Measurements from ENCODE around the gene PRKCE. TPM values are rescaled to one million over a fixed set of nuclear protein-coding genes. Genes with fewer than 3 reads are reported as not detected.

PRKCE gene
- total RNA-seq, 4 donors from 2014 or later, result 5.9 to 21.2 (median 18.5) TPM

DNA sequence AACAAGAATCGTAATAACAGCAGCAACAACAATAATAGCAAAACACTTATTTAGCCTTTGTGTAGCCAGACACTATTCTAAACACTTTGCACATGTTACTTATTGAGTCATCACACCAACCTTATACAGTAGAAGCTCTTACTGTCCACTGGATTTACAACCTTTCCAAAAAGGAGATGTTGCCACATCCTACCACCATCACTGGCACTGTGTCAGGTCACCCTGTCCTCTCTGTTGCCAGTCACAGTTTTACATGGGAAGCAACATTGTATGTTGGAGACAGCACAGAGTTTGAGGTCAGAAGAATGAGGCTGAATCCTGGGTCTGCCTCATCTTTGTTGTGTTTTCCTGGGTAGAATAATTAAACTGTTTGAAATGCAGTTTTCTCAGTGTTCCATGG is 444.4 kb downstream of the PRKCE start:
- WGBS, 2 donors (ENCODE audit: low coverage in 1 of 2), result 89 to 100% methylated on average over 1 of the region's 1 CpG
- peak overlapping the region in 1 of 4 donors; percentile 84 for H3K27ac ChIP-seq

DNA sequence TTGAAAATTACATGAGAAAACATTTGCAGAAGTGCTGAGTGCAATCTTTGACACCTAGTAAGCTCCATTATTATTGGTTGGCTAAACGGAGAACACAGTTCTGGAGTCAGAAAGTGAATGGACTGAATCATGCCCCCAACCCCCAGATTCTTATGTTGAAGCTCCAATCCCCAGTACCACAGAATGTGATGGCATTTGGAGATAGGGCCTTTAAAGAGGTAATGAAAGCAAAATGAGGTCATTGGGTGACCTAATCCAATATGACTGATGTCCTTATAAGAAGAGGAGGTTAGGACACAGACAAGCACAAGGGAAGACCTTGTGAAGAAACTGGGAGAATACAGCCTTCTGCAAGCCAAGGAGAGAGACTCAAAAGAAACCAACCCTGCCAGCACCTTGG is 444.8 kb downstream of the PRKCE start:
- H3K4me3 ChIP-seq, result no peak overlapping the region
- peaks cover 0 to 15% of the 10 kb centered on the region in 2 donors for H3K36me3 ChIP-seq
- no peaks in the 10 kb centered on the region for H3K27me3 ChIP-seq
- H3K9me3 ChIP-seq, result peaks cover 0 to 4% (median 0%) of the 10 kb centered on the region in 3 donors
- TF ChIP-seq POLR2A (IDR thresholded peaks at IDR 0.05) (no peak), EP300 (IDR thresholded peaks at IDR 0.05) (no peak), POLR2AphosphoS5 (IDR thresholded peaks at IDR 0.05) (no peak)
- TF ChIP-seq, protein P1, sequence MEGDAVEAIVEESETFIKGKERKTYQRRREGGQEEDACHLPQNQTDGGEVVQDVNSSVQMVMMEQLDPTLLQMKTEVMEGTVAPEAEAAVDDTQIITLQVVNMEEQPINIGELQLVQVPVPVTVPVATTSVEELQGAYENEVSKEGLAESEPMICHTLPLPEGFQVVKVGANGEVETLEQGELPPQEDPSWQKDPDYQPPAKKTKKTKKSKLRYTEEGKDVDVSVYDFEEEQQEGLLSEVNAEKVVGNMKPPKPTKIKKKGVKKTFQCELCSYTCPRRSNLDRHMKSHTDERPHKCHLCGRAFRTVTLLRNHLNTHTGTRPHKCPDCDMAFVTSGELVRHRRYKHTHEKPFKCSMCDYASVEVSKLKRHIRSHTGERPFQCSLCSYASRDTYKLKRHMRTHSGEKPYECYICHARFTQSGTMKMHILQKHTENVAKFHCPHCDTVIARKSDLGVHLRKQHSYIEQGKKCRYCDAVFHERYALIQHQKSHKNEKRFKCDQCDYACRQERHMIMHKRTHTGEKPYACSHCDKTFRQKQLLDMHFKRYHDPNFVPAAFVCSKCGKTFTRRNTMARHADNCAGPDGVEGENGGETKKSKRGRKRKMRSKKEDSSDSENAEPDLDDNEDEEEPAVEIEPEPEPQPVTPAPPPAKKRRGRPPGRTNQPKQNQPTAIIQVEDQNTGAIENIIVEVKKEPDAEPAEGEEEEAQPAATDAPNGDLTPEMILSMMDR (IDR thresholded peaks at IDR 0.05), result no peak
- peaks cover 3 to 21% (median 6%) of the 10 kb centered on the region in 3 donors for H3K4me1 ChIP-seq
- no peak for ATAC-seq
- 100% methylated on average over 1 of the region's 1 CpG; no CpG with 5 or more reads in 1 of the 2 donors for WGBS, 2 donors (ENCODE audit: low coverage in 1 of 2)
- H3K27ac ChIP-seq, result peak overlapping the region in 1 of 4 donors; percentile 84

More for the DNA sequence above, 444.4 kb downstream of the PRKCE start:
- no peak for ATAC-seq
- H3K4me3 ChIP-seq, result no peak overlapping the region
- H3K4me1 ChIP-seq, result peaks cover 3 to 21% (median 6%) of the 10 kb centered on the region in 3 donors
- TF ChIP-seq POLR2A (IDR thresholded peaks at IDR 0.05) (no peak), EP300 (IDR thresholded peaks at IDR 0.05) (no peak), POLR2AphosphoS5 (IDR thresholded peaks at IDR 0.05) (no peak)
- TF ChIP-seq, protein P1 (IDR thresholded peaks at IDR 0.05), result no peak
- H3K9me3 ChIP-seq, result peaks cover 0 to 4% (median 0%) of the 10 kb centered on the region in 3 donors
- no peaks in the 10 kb centered on the region for H3K27me3 ChIP-seq
- H3K36me3 ChIP-seq, result peaks cover 0 to 15% of the 10 kb centered on the region in 2 donors

DNA sequence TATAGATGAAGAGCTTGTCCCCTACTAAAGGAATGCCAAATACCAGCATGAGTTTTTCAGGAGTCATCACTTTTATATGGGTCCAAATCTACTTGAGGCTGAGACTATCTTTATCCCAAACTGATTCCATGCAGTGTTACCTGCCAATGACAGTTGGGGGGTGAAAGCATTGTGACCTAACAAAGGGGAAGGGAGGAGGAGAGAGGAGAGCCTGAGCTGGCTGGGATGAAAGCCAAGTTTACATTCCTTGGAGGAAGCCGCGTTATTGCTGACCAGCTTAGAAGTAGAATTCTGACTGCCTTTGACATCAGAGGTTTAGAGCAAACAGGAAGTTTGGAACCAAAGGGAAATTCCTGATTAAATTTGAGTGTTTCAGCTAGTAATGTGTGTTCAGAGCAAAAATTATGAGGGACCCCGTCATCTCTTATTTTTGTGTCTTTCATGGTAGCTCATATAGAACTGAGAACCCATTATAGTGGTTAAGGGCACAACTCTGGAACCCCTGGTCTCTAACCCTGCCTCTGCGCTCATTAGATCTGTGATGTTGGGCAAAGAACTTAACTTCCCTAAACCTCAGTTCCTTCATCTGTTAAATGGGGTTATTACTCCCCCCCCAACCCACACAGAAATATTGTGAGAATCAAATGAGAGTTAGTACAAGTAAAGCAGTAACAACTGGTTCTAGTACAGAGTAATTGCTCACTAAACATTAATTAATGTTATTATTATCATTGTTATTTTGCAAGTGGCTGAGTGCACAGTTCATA is 446.4 kb downstream of the PRKCE start:
- Histone ChIP-seq H3K4me1 (peaks cover 3 to 21% (median 6%) of the 10 kb centered on the region in 3 donors), H3K4me3 (no peak overlapping the region), H3K36me3 (peaks cover 0 to 15% of the 10 kb centered on the region in 2 donors), H3K9me3 (peaks cover 0 to 4% (median 0%) of the 10 kb centered on the region in 3 donors), H3K27ac (peak overlapping the region; percentile 76 to 84 (median 78)), H3K27me3 (no peaks in the 10 kb centered on the region)
- 0 to 15% methylated on average over 4 of the region's 4 CpGs for WGBS, 2 donors (ENCODE audit: low coverage in 1 of 2)
- TF ChIP-seq, protein P1 (IDR thresholded peaks at IDR 0.05), result no peak
- TF ChIP-seq POLR2AphosphoS5 (IDR thresholded peaks at IDR 0.05) (peak; percentile 83), POLR2A (IDR thresholded peaks at IDR 0.05) (no peak)
- ATAC-seq, result peak; percentile 93

DNA sequence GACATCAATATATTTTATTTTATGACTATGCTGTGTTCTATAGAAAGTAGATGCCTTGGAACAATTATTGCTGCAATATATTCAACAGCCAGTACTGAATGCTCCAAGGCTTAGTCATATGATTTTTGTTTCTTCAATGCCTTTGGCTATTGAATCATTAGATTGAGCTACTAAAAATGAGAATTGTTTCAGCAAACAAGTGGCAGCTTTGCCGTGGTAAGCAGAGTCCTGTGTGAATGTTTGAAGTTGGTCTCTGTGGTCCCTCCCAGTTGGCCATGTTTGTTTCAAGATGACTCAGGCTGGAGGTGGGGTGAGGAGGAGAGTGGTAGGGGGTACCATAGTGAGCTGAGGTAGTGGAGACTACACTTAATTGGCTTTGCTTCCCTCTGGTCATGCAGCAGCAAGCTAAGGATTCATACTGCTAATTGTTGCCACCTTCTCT is 447.2 kb downstream of the PRKCE start:
- Histone ChIP-seq H3K4me3 (no peak overlapping the region), H3K36me3 (peaks cover 0 to 15% of the 10 kb centered on the region in 2 donors), H3K9me3 (peaks cover 0 to 4% (median 0%) of the 10 kb centered on the region in 3 donors), H3K27ac (peak overlapping the region; percentile 76 to 84 (median 78)), H3K4me1 (peaks cover 3 to 21% (median 6%) of the 10 kb centered on the region in 3 donors), H3K27me3 (no peaks in the 10 kb centered on the region)
- ATAC-seq, result no peak
- TF ChIP-seq POLR2A (IDR thresholded peaks at IDR 0.05), result no peak
- TF ChIP-seq POLR2AphosphoS5 (IDR thresholded peaks at IDR 0.05), result no peak
- TF ChIP-seq, protein P1 (IDR thresholded peaks at IDR 0.05), result no peak
- TF ChIP-seq EP300 (IDR thresholded peaks at IDR 0.05), result no peak
- WGBS, 2 donors (ENCODE audit: low coverage in 1 of 2), result 17% methylated on average over 1 of the region's 1 CpG; no CpG with 5 or more reads in 1 of the 2 donors
